ENCODE data around the gene DPF3. TPM values are rescaled to one million over a fixed set of nuclear protein-coding genes. Genes with fewer than 3 reads are reported as not detected.

Gene DPF3
- total RNA-seq, 2 experiments from 2014 or later = 0.27 to 0.31 TPM

DNA sequence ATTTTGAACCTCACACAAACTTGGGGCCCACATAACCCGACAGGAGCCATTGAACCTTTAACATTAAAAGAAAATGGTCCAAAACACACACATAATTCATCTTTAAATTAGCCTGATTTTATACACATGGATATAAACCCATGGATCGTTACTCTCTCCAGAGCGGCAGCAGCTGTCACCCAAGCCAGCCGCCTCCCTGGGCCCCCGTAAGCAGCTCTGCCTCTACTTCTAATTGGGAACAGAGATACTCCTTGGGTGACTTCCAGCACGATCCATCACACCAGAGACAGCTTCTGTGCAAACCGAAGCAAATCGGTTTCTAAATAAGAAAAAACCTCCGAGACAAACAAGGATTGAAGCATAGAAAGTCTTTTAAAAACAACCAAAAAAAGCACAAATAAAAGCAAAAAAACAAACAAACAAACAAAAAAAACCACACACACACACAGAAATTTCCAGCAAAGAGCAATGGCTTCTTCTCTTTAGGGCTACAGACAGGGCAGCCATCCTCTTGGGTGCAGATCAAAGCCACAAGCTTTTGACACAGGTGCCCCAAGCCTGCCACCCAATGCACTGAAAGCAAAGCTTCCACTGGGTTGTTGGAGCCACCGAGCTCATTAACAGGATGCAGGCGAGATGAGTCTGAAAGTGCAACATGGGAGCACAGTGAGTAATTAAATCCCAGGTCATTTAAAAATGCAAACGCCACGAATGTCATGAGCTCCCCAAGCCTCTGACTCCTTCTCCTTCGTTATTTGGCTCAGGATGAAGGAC, 156.9 kb downstream of the DPF3 start:
- Histone ChIP-seq H3K36me3 (ENCODE audit: insufficient read depth, low read length) (no peaks in the 10 kb centered on the region), H3K4me1 (ENCODE audit: insufficient read depth, low read length) (no peaks in the 10 kb centered on the region), H3K27me3 (ENCODE audit: control insufficient read depth in 1 of 2, insufficient read depth in 2 of 2, low read length in 2 of 2) (no peaks in the 10 kb centered on the region), H3K4me3 (ENCODE audit: low read length) (no peak overlapping the region), H3K27ac (ENCODE audit: low read depth in 1 of 2, low read length in 2 of 2) (no peak overlapping the region), H3K9me3 (ENCODE audit: control insufficient read depth in 1 of 2, insufficient read depth in 1 of 2, low read length in 2 of 2) (no peaks in the 10 kb centered on the region)
- TF ChIP-seq, protein P1, sequence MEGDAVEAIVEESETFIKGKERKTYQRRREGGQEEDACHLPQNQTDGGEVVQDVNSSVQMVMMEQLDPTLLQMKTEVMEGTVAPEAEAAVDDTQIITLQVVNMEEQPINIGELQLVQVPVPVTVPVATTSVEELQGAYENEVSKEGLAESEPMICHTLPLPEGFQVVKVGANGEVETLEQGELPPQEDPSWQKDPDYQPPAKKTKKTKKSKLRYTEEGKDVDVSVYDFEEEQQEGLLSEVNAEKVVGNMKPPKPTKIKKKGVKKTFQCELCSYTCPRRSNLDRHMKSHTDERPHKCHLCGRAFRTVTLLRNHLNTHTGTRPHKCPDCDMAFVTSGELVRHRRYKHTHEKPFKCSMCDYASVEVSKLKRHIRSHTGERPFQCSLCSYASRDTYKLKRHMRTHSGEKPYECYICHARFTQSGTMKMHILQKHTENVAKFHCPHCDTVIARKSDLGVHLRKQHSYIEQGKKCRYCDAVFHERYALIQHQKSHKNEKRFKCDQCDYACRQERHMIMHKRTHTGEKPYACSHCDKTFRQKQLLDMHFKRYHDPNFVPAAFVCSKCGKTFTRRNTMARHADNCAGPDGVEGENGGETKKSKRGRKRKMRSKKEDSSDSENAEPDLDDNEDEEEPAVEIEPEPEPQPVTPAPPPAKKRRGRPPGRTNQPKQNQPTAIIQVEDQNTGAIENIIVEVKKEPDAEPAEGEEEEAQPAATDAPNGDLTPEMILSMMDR (IDR thresholded peaks at IDR 0.05) = no peak
- Mint-ChIP-seq H3K27me3 (no peaks in the 10 kb centered on the region), H3K4me1 (ENCODE audit: low read depth) (no peaks in the 10 kb centered on the region), H3K9me3 (no peaks in the 10 kb centered on the region), H3K4me3 (no peak overlapping the region), H3K36me3 (ENCODE audit: low read depth) (no peaks in the 10 kb centered on the region), H3K27ac (no peak overlapping the region)
- POLR2A ChIA-PET = no interaction called here
- CTCF ChIA-PET = no interaction called here
- intact Hi-C loops (cut with DNase I, micrococcal nuclease) = no loop called here
- no peak for ATAC-seq (ENCODE audit: poor library complexity)
- DNase-seq = no peak

DNA sequence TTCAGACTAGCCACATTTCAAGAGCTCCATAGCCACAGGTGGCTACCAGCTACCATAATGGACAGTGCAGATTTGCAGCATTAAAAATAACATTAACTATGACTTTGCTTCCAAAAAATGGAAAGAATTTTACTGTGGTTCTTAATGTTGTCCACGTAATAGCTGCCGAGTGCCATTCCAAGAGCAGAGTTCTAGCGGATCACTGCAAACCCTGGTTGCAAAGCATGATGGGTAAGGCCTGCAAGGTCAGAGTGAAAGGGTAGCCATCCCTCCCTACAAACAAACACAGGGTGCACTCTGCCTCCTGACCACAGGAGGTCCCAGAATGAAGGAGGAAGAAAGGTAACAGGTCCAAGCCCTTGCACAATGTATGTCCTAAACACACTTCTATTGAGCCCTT, 157.6 kb downstream of the DPF3 start:
- Mint-ChIP-seq H3K27ac (no peak overlapping the region), H3K9me3 (no peaks in the 10 kb centered on the region), H3K4me3 (no peak overlapping the region), H3K27me3 (no peaks in the 10 kb centered on the region), H3K36me3 (ENCODE audit: low read depth) (no peaks in the 10 kb centered on the region), H3K4me1 (ENCODE audit: low read depth) (no peaks in the 10 kb centered on the region)
- Histone ChIP-seq H3K27ac (ENCODE audit: low read depth in 1 of 2, low read length in 2 of 2) (no peak overlapping the region), H3K4me3 (ENCODE audit: low read length) (no peak overlapping the region), H3K27me3 (ENCODE audit: control insufficient read depth in 1 of 2, insufficient read depth in 2 of 2, low read length in 2 of 2) (no peaks in the 10 kb centered on the region), H3K36me3 (ENCODE audit: insufficient read depth, low read length) (no peaks in the 10 kb centered on the region), H3K9me3 (ENCODE audit: control insufficient read depth in 1 of 2, insufficient read depth in 1 of 2, low read length in 2 of 2) (no peaks in the 10 kb centered on the region), H3K4me1 (ENCODE audit: insufficient read depth, low read length) (no peaks in the 10 kb centered on the region)
- DNase-seq (no peak), ATAC-seq (ENCODE audit: poor library complexity) (no peak)
- CTCF ChIA-PET = no interaction called here
- POLR2A ChIA-PET = no interaction called here
- TF ChIP-seq, protein P1 (IDR thresholded peaks at IDR 0.05) = no peak
- intact Hi-C loops (cut with DNase I, micrococcal nuclease) = no loop called here

DNA sequence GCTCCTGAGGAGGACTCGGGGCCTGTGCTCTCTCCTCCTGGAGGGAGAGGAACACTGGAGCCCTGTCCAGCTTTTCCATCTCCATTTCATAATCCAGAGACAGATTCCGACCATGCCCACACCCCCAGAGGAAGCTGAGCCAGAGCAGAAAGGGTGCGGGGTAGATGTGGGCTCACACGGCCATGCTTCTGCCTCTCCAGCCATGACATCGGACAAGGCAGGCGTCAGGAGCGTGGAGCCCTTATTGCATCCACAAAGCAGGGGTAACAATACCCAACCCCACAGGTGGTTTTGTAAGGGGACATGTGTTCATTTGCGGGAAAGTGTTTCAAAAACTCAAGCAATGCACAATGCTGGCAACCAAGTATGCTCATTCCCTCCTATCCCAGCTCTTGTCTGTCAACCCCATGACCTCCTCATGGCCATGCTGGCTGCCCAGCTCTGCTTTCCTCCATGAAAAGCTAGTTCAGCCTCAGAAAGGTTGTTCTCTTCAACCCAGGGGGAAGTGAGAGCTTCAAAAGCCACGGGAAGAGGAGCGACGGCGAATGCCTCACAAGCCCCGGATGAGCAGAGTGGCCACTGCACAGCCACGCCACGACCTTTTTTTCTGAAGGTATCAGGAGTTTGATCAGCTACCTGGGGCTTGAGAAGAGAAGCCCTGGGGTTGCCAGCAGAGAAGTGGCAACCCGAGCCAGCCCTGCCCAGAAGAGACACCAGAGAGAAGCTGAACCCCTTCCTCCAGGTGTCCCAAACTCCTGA, 161.7 kb downstream of the DPF3 start:
- no peaks in the 10 kb centered on the region for H3K9me3 ChIP-seq (ENCODE audit: control insufficient read depth in 1 of 2, insufficient read depth in 1 of 2, low read length in 2 of 2)
- no peak overlapping the region for H3K27ac Mint-ChIP-seq
- no peak overlapping the region for H3K4me3 ChIP-seq (ENCODE audit: low read length)
- H3K9me3 Mint-ChIP-seq = no peaks in the 10 kb centered on the region
- intact Hi-C loops (cut with DNase I, micrococcal nuclease) = no loop called here
- DNase-seq (no peak), ATAC-seq (ENCODE audit: poor library complexity) (no peak)
- H3K27me3 ChIP-seq (ENCODE audit: control insufficient read depth in 1 of 2, insufficient read depth in 2 of 2, low read length in 2 of 2) = no peaks in the 10 kb centered on the region
- no peaks in the 10 kb centered on the region for H3K4me1 Mint-ChIP-seq (ENCODE audit: low read depth)
- H3K4me1 ChIP-seq (ENCODE audit: insufficient read depth, low read length) = no peaks in the 10 kb centered on the region
- ChIA-PET CTCF (interaction anchor here (0.5 kb wide), 1 partner anchor 164 kb away, joined by 3 read pairs; no protein-coding TSS in a partner anchor), POLR2A (no interaction called here)
- no peak overlapping the region for H3K27ac ChIP-seq (ENCODE audit: low read depth in 1 of 2, low read length in 2 of 2)
- H3K27me3 Mint-ChIP-seq = no peaks in the 10 kb centered on the region
- no peak overlapping the region for H3K4me3 Mint-ChIP-seq
- no peaks in the 10 kb centered on the region for H3K36me3 Mint-ChIP-seq (ENCODE audit: low read depth)
- H3K36me3 ChIP-seq (ENCODE audit: insufficient read depth, low read length) = no peaks in the 10 kb centered on the region
- TF ChIP-seq, protein P1 (IDR thresholded peaks at IDR 0.05) = no peak
